SJSA1 (cell line): ENCODE measurements around the gene ARHGAP26. TPM values are rescaled to one million over a fixed set of nuclear protein-coding genes. Genes with fewer than 3 reads are reported as not detected.

Experiments
- DNase-seq, 2 experiments: peaks; one replicate each; pipeline ENCODE4 v3.0.0-alpha.2; 2015 to 2020; ENCODE audit warnings: low spot score in 2 of 2, low read depth in 1 of 2
- H3K27ac ChIP-seq: fragments of 250-450 bp; sonication (Bioruptor Pico); 2 replicates; pipeline ENCODE4 v1.5.1; 2020; ENCODE audit warnings: mild to moderate bottlenecking, moderate library complexity
- H3K27me3 ChIP-seq: fragments of 250-450 bp; sonication (Bioruptor Pico); replicated peaks from 2 replicates; pipeline ENCODE4 v1.5.1; 2020; ENCODE audit warnings: mild to moderate bottlenecking, moderate library complexity
- H3K36me3 ChIP-seq: fragments of 250-450 bp; sonication (Bioruptor Pico); 2 replicates; pipeline ENCODE4 v1.5.1; 2020; ENCODE audit warnings: mild to moderate bottlenecking
- H3K4me1 ChIP-seq: fragments of 250-450 bp; sonication (Bioruptor Pico); replicated peaks from 2 replicates; pipeline ENCODE4 v1.6.1; 2021; ENCODE audit warnings: mild to moderate bottlenecking
- H3K4me3 ChIP-seq: fragments of 250-450 bp; sonication (Bioruptor Pico); 2 replicates; pipeline ENCODE4 v1.5.1; 2020; ENCODE audit warnings: mild to moderate bottlenecking
- H3K9me3 ChIP-seq: fragments of 250-450 bp; sonication (Bioruptor Pico); replicated peaks from 2 replicates; pipeline ENCODE4 v1.5.1; 2020; ENCODE audit warnings: mild to moderate bottlenecking
- total RNA-seq: library from RNA; depleted of rRNA; stranded (reverse); fragments of >200 nt; shearing (Covaris generic); gene quantifications from 2 replicates; pipeline ENCODE4 v1.2.3, GENCODE V29; 2014

The ARHGAP26 gene
- total RNA-seq, 1 experiment from 2014 or later, result 10.2 TPM

GRCh38 chr5:142783601-142784341 lies 13.6 kb downstream of the ARHGAP26 start:
- Histone ChIP-seq H3K9me3 (no peaks in the 10 kb centered on the region), H3K36me3 (no peaks in the 10 kb centered on the region), H3K27ac (no peak overlapping the region), H3K4me1 (peaks cover 48% of the 10 kb centered on the region), H3K4me3 (no peak overlapping the region), H3K27me3 (no peaks in the 10 kb centered on the region)
- no peak for DNase-seq

GRCh38 chr5:142784401-142784955 lies 14.3 kb downstream of the ARHGAP26 start:
- Histone ChIP-seq H3K27ac (no peak overlapping the region), H3K4me1 (peaks cover 43% of the 10 kb centered on the region), H3K4me3 (no peak overlapping the region), H3K36me3 (no peaks in the 10 kb centered on the region), H3K9me3 (no peaks in the 10 kb centered on the region), H3K27me3 (no peaks in the 10 kb centered on the region)
- no peak for DNase-seq

DNA sequence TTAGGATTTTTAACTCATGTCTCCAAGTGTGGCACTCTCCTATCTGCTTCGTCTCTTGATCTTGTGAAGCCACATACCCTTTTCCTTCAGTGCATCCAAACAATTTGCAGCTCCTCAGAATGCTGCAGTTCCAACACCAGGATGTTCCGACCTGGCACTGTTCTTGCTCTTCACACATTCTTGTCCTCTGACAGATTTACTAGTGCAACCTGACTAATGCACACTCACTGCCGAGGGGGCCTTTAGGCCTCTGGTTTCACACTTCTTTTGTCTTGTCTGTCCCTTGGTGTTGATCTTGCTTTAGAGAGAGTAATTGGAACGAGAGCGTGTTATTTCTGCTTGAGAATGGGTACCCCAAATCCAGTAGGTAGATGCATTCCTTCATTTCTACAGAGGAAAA lies 15.0 kb downstream of the ARHGAP26 start:
- no peak for DNase-seq
- no peak overlapping the region for H3K27ac ChIP-seq

GRCh38 chr5:142789206-142789605 lies 19.0 kb downstream of the ARHGAP26 start:
- no peaks in the 10 kb centered on the region for H3K27me3 ChIP-seq
- H3K9me3 ChIP-seq, result no peaks in the 10 kb centered on the region
- peaks cover 14% of the 10 kb centered on the region for H3K4me1 ChIP-seq
- H3K4me3 ChIP-seq, result no peak overlapping the region
- H3K36me3 ChIP-seq, result no peaks in the 10 kb centered on the region
- no peak overlapping the region for H3K27ac ChIP-seq
- no peak for DNase-seq

More for the DNA sequence above, 15.0 kb downstream of the ARHGAP26 start:
- Histone ChIP-seq H3K4me1 (peaks cover 36% of the 10 kb centered on the region), H3K36me3 (no peaks in the 10 kb centered on the region), H3K4me3 (no peak overlapping the region), H3K9me3 (no peaks in the 10 kb centered on the region), H3K27me3 (no peaks in the 10 kb centered on the region)

- Histone ChIP-seq H3K4me1 (0 out of 2 replicates have a peak, but pooled peaks cover 4% of the 10 kb centered on the region), H3K4me3 (no peak overlapping the region), H3K9me3 (no peaks in the 10 kb centered on the region), H3K36me3 (no peaks in the 10 kb centered on the region), H3K27me3 (no peaks in the 10 kb centered on the region), H3K27ac (no peak overlapping the region)
- no peak for DNase-seq
Measured at GRCh38 chr5:142792012-142792864, 22.1 kb downstream of the ARHGAP26 start.

- H3K27me3 ChIP-seq, result no peaks in the 10 kb centered on the region
- no peak overlapping the region for H3K27ac ChIP-seq
Measured at GRCh38 chr5:142792865-142793232, 22.7 kb downstream of the ARHGAP26 start.

DNA sequence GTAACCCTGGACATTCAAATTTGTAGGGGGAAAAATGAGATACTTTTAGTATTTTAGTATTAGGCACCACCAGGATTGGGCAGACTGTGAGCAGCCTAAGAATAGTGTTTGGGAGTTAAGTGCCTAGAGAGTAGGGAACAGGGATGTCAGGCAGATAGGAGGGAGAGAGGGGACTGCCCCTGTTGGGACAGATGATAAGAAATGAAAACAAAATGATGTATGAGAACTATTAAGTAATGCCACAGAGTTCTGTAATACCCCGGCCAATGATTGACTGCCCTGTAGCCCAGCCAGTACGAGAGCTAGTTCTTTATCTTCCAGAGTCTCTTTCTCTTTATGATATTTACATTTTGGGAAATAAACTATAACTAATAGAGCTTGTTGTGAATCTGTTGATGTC lies 24.4 kb downstream of the ARHGAP26 start:
- Histone ChIP-seq H3K27me3 (no peaks in the 10 kb centered on the region), H3K27ac (no peak overlapping the region), H3K9me3 (no peaks in the 10 kb centered on the region)

More at GRCh38 chr5:142792865-142793232, 22.7 kb downstream of the ARHGAP26 start:
- 0 out of 2 replicates have a peak, but pooled peaks cover 4% of the 10 kb centered on the region for H3K4me1 ChIP-seq
- no peak overlapping the region for H3K4me3 ChIP-seq
- H3K9me3 ChIP-seq, result no peaks in the 10 kb centered on the region
- DNase-seq, result no peak
- no peaks in the 10 kb centered on the region for H3K36me3 ChIP-seq

GRCh38 chr5:142795251-142795650 lies 25.1 kb downstream of the ARHGAP26 start:
- Histone ChIP-seq H3K9me3 (no peaks in the 10 kb centered on the region), H3K4me3 (no peak overlapping the region), H3K36me3 (no peaks in the 10 kb centered on the region), H3K27me3 (no peaks in the 10 kb centered on the region), H3K4me1 (peaks cover 10% of the 10 kb centered on the region), H3K27ac (no peak overlapping the region)
- no peak for DNase-seq

More for the DNA sequence above, 24.4 kb downstream of the ARHGAP26 start:
- Histone ChIP-seq H3K4me1 (peaks cover 4% of the 10 kb centered on the region), H3K36me3 (no peaks in the 10 kb centered on the region), H3K4me3 (no peak overlapping the region)
- DNase-seq, result no peak

DNA sequence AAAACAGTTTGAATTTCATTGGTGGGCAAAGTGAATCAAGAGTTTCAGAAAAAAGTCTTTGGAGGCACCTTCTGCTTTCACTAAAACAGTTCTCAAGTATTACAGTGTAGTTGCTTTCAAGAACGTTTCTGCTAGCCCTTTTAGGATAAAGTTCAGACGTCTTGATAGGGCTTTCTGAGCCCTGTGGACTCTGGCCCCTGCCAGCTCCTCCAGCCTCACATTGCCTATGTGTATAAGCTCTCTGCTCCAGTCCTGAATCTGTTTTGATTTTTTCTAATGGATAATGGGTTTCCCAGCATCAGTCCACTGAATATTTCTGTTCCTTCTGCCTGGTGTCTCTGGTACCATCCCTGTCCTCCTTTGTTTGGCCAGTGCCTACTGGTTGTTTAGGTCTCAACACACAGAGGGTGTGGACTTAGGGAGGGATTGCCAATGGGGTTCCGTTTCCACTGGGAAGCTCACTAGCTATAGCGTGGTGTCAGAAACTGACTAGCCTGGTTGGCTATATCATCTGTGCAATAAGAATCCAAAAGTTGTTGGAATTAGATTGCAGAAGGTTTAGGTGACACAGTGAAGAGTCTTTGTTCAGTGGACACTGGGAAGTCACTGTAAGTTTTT lies 26.4 kb downstream of the ARHGAP26 start:
- Histone ChIP-seq H3K4me1 (peaks cover 10% of the 10 kb centered on the region), H3K4me3 (no peak overlapping the region), H3K36me3 (no peaks in the 10 kb centered on the region), H3K27ac (no peak overlapping the region), H3K27me3 (no peaks in the 10 kb centered on the region), H3K9me3 (no peaks in the 10 kb centered on the region)
- no peak for DNase-seq

- H3K4me3 ChIP-seq, result no peak overlapping the region
- H3K27me3 ChIP-seq, result no peaks in the 10 kb centered on the region
- peaks cover 10% of the 10 kb centered on the region for H3K4me1 ChIP-seq
- no peaks in the 10 kb centered on the region for H3K36me3 ChIP-seq
- DNase-seq, result no peak
- no peaks in the 10 kb centered on the region for H3K9me3 ChIP-seq
- no peak overlapping the region for H3K27ac ChIP-seq
Measured at GRCh38 chr5:142797420-142797819, 27.2 kb downstream of the ARHGAP26 start.

GRCh38 chr5:142798099-142798770 lies 28.1 kb downstream of the ARHGAP26 start:
- DNase-seq, result no peak
- H3K27me3 ChIP-seq, result no peaks in the 10 kb centered on the region
- peaks cover 10% of the 10 kb centered on the region for H3K4me1 ChIP-seq
- H3K36me3 ChIP-seq, result no peaks in the 10 kb centered on the region
- no peak overlapping the region for H3K27ac ChIP-seq
- H3K4me3 ChIP-seq, result no peak overlapping the region
- no peaks in the 10 kb centered on the region for H3K9me3 ChIP-seq

DNA sequence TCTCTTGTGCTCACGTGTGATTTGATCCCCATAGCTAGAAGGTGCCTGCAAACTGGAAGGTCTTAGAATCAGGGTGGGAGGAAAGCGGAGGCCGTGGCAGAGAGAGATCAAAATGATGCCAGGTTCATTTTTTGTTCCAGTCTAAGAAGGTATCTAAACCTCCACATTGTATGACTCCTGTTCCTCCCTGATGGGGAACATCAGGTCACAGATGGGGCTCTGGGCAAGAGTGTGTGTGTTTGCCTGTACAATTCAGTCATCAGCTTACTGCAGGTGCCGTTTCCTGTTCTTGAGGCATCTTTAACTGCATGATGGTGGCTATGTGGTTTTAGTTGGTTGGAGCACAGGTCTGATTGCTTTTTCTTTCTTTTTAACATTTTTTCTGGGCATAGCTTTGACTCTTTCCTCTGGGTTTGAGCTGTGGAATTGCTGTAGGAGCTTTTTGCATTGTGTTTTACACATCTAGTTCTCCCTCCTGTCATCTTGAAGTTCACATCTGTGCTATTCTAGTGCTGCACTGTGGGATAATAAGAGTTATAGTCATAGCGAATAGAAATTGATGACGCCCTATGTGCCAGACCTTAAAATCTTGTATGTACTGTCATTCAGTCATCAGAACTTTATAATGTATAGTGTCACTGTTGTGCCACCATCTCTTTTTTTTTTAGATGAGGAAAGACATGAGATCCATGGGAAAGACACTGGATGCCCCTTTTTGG lies 30.8 kb downstream of the ARHGAP26 start:
- H3K4me3 ChIP-seq, result no peak overlapping the region
- no peak for DNase-seq
- no peak overlapping the region for H3K27ac ChIP-seq
- H3K9me3 ChIP-seq, result no peaks in the 10 kb centered on the region
- no peaks in the 10 kb centered on the region for H3K27me3 ChIP-seq
- H3K4me1 ChIP-seq, result peaks cover 10% of the 10 kb centered on the region
- H3K36me3 ChIP-seq, result no peaks in the 10 kb centered on the region

GRCh38 chr5:142801495-142801871 lies 31.3 kb downstream of the ARHGAP26 start:
- Histone ChIP-seq H3K4me3 (no peak overlapping the region), H3K4me1 (peaks cover 10% of the 10 kb centered on the region), H3K36me3 (no peaks in the 10 kb centered on the region), H3K27ac (no peak overlapping the region), H3K27me3 (no peaks in the 10 kb centered on the region), H3K9me3 (no peaks in the 10 kb centered on the region)
- no peak for DNase-seq
